ENCODE measurements around the gene CAPN8. TPM values are rescaled to one million over a fixed set of nuclear protein-coding genes. Genes with fewer than 3 reads are reported as not detected.

CAPN8 gene
- polyA plus RNA-seq, 1 of the 3 experiments (the other 2 are of a cell fraction): not detected

GRCh38 chr1:223702735-223703667, 37.5 kb upstream of the CAPN8 start:
- WGBS (ENCODE audit: low lambda C conversion rate): 55% methylated on average over 4 of the region's 4 CpGs

GRCh38 chr1:223700942-223701637, 35.6 kb upstream of the CAPN8 start:
- no peaks in the 10 kb centered on the region for H3K36me3 ChIP-seq (replicated peaks in 1 of 2; ENCODE audit: control insufficient read depth in 1 of 2, insufficient read depth in 2 of 2, low read length in 1 of 2)
- H3K27ac ChIP-seq (ENCODE audit: low read depth in 2 of 2, low read length in 1 of 2): peak overlapping the region; percentile 17 to 97; a peak in 3 of 4 replicates
- DNase-seq: no peak
- no peaks in the 10 kb centered on the region for H4K20me1 ChIP-seq (ENCODE audit: insufficient read depth)
- peak overlapping the region in 1 of 2 experiments; percentile 41; a peak in 3 of 4 replicates for H3K4me3 ChIP-seq (ENCODE audit: low read depth in 2 of 2, low read length in 1 of 2)
- H3K9ac ChIP-seq: peak overlapping the region; percentile 71
- ChIA-PET POLR2A (interaction anchor here (0.6 kb wide), 1 partner anchor 641 kb away, joined by 3 read pairs; no protein-coding TSS in a partner anchor), CTCF (interaction anchor here (0.9 to 3.0 kb wide), 5 partner anchors 11 to 350 kb away, joined by 3 to 18 read pairs (median 3); partner anchors contain the start of gene CAPN2)
- no peak overlapping the region for H2AFZ ChIP-seq (ENCODE audit: low read depth)
- H3K9me2 ChIP-seq: no peaks in the 10 kb centered on the region
- H3K4me1 ChIP-seq (ENCODE audit: control insufficient read depth in 1 of 2, insufficient read depth in 2 of 2, low read depth in 1 of 2, low read length in 1 of 2): peaks cover 5 to 41% of the 10 kb centered on the region in 2 experiments; a peak in 3 of 4 replicates
- WGBS (ENCODE audit: low lambda C conversion rate): 4% methylated on average over 3 of the region's 8 CpGs
- no peaks in the 10 kb centered on the region for H3K27me3 ChIP-seq (ENCODE audit: insufficient read depth)
- peaks cover 10% of the 10 kb centered on the region; the same call in 1 of the 2 replicates for H3K79me2 ChIP-seq (ENCODE audit: insufficient read depth)
- H3F3A ChIP-seq (replicated peaks; ENCODE audit: insufficient read depth): peaks cover 37% of the 10 kb centered on the region
- no peaks in the 10 kb centered on the region for H3K9me3 ChIP-seq
- H3K4me2 ChIP-seq: peak overlapping the region; percentile 75
- TF ChIP-seq MXI1 (IDR thresholded peaks at IDR 0.05; ENCODE audit: low read depth, low read length): no peak
- TF ChIP-seq FOSL2 (IDR thresholded peaks at IDR 0.05; ENCODE audit: borderline replicate concordance, low read depth): peak; percentile 85
- TF ChIP-seq YY1 (IDR thresholded peaks at IDR 0.05; ENCODE audit: low read depth): 0 out of 2 replicates have a peak, but pooled peaks have one; percentile 22
- TF ChIP-seq RAD21 (IDR thresholded peaks at IDR 0.05; ENCODE audit: low read length): no peak
- TF ChIP-seq MEF2A (IDR thresholded peaks at IDR 0.05; ENCODE audit: borderline replicate concordance, low read depth): 0 out of 2 replicates have a peak, but pooled peaks have one; percentile 5
- TF ChIP-seq SMC3 (IDR thresholded peaks at IDR 0.05; ENCODE audit: low read depth, low read length): no peak
- no peak for TF ChIP-seq RFX5 (IDR thresholded peaks at IDR 0.05; ENCODE audit: low read length)
- TF ChIP-seq TEAD4 (IDR thresholded peaks at IDR 0.05; ENCODE audit: borderline replicate concordance, insufficient read depth): peak; percentile 61; the same call in 1 of the 2 replicates
- peak; percentile 64 for TF ChIP-seq TCF12 (IDR thresholded peaks at IDR 0.05)
- peak; percentile 69; the same call in 1 of the 2 replicates for TF ChIP-seq MAX (IDR thresholded peaks at IDR 0.05; ENCODE audit: low read depth)
- peak; percentile 68 for TF ChIP-seq FOXM1 (IDR thresholded peaks at IDR 0.05; ENCODE audit: low read depth)
- TF ChIP-seq EZH2phosphoT487 (IDR thresholded peaks at IDR 0.05; ENCODE audit: borderline replicate concordance, low read depth): no peak
- TF ChIP-seq CHD2 (IDR thresholded peaks at IDR 0.05; ENCODE audit: low read length, partially characterized antibody): no peak

More at GRCh38 chr1:223702735-223703667, 37.5 kb upstream of the CAPN8 start:
- ChIA-PET CTCF (interaction anchor here (1.1 to 3.0 kb wide), 3 partner anchors 24 to 348 kb away, joined by 3 to 18 read pairs (median 5); no protein-coding TSS in a partner anchor), POLR2A (no interaction called here)
- H4K20me1 ChIP-seq (ENCODE audit: insufficient read depth): no peaks in the 10 kb centered on the region
- TF ChIP-seq SIN3A (IDR thresholded peaks at IDR 0.05; ENCODE audit: borderline replicate concordance, low read depth, low read length) (no peak), MXI1 (IDR thresholded peaks at IDR 0.05; ENCODE audit: low read depth, low read length) (no peak), FOSL2 (IDR thresholded peaks at IDR 0.05; ENCODE audit: borderline replicate concordance, low read depth) (peak; percentile 77; the same call in 1 of the 2 replicates), RXRA (IDR thresholded peaks at IDR 0.05; ENCODE audit: borderline replicate concordance, low read depth) (0 out of 2 replicates have a peak, but pooled peaks have one; percentile 24), JUND (IDR thresholded peaks at IDR 0.05) (peak; percentile 49), CTCF (IDR thresholded peaks at IDR 0.05) (no peak)
- H3K27me3 ChIP-seq (ENCODE audit: insufficient read depth): no peaks in the 10 kb centered on the region
- peaks cover 10% of the 10 kb centered on the region; the same call in 1 of the 2 replicates for H3K79me2 ChIP-seq (ENCODE audit: insufficient read depth)
- peak overlapping the region in 1 of 2 experiments; percentile 97; a peak in 2 of 4 replicates for H3K27ac ChIP-seq (ENCODE audit: low read depth in 2 of 2, low read length in 1 of 2)
- no peak for DNase-seq
- H3K4me2 ChIP-seq: peak overlapping the region; percentile 42
- H2AFZ ChIP-seq (ENCODE audit: low read depth): no peak overlapping the region
- 0 out of 4 replicates have a peak overlapping the region, but pooled peaks of 1 of the 2 experiments have one; percentile 6 for H3K4me3 ChIP-seq (ENCODE audit: low read depth in 2 of 2, low read length in 1 of 2)
- no peaks in the 10 kb centered on the region for H3K9me2 ChIP-seq
- no peaks in the 10 kb centered on the region for H3K36me3 ChIP-seq (replicated peaks in 1 of 2; ENCODE audit: control insufficient read depth in 1 of 2, insufficient read depth in 2 of 2, low read length in 1 of 2)
- peak overlapping the region; percentile 48; the same call in 1 of the 2 replicates for H3K9ac ChIP-seq
- peaks cover 55% of the 10 kb centered on the region for H3F3A ChIP-seq (replicated peaks; ENCODE audit: insufficient read depth)
- H3K9me3 ChIP-seq: no peaks in the 10 kb centered on the region
- peaks cover 14 to 58% of the 10 kb centered on the region in 2 experiments; a peak in 3 of 4 replicates for H3K4me1 ChIP-seq (ENCODE audit: control insufficient read depth in 1 of 2, insufficient read depth in 2 of 2, low read depth in 1 of 2, low read length in 1 of 2)

Measured in SK-N-SH (cell line).